GM19239 (cell line): ENCODE data around the gene NAA10.
A peak's percentile ranks its signal among the peaks of the same experiment; 100 is the strongest.

ENCODE experiments used
- DNase-seq: peaks from one replicate; pipeline ENCODE4 v3.0.0; 2011; ENCODE audit warnings: low spot score; ENCODE audit not compliant: insufficient read length
- FAIRE-seq: peaks from 2 replicates; lab custom pipeline; 2011; peaks lifted over from hg19 to GRCh38; lab: Jason Lieb, UNC

The NAA10 gene

DNA sequence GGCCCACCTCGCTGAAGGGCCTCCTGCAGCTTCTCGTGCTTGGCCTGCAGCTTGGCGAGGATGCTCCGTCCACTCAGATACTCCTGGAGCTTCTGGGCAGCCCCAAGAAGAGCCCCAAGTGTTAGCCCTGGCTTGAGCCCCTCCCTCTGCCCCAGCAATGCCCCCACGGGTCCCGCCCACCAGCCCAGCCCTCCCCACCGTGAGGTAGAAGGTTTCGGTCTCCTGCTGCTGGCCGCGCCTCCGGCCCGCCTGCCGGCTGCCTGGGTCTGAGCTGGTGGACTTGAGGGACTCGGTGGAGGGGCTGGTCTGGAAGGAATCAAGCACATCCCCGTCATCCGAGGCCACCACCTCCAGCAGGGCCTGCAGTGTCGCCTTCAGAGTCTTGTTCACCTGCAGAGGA is 21.6 kb downstream of the NAA10 start:
- no peak for DNase-seq

DNA sequence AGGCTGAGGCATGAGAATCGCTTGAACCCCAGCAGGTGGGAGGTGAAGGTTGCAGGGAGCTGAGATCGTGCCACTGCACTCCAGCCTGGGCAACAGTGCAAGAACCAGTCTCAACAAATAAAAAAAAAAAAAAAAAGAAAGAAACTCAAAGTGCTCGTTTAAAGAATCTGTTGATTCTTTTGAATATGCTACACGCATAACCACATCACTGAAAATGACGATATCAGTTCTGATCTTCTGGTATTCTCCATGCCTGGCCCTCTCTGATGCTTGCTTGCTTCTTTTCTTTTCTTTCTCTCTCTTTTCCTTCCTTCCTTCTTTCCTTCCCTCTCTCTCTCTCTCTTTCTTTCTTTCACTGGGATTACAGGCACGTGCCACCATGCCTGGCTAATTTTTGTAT is 23.0 kb downstream of the NAA10 start:
- no peak for DNase-seq
- FAIRE-seq: no peak

More for the DNA sequence above, 21.6 kb downstream of the NAA10 start:
- FAIRE-seq: no peak

DNA sequence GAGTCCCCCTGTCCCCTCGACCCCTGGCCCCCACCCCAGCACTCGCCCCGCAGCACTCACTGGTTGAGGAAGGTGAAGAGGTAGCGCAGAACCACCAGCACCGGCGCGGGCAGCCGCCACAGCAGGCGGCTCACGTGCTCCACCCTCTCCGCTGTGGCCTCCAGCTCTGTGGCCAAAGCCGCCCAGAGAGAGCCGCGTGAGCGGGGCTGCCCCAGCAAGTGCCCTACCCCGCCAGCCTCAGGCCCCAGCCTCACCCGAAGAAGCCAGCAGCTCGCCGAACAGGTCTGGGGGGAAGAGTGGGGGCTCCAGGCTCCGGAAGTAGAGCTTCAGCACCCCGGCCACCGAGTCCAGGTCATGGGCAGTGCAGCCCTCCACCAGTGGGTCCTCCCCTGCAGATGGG is 24.4 kb downstream of the NAA10 start:
- FAIRE-seq (no peak), DNase-seq (no peak)

DNA sequence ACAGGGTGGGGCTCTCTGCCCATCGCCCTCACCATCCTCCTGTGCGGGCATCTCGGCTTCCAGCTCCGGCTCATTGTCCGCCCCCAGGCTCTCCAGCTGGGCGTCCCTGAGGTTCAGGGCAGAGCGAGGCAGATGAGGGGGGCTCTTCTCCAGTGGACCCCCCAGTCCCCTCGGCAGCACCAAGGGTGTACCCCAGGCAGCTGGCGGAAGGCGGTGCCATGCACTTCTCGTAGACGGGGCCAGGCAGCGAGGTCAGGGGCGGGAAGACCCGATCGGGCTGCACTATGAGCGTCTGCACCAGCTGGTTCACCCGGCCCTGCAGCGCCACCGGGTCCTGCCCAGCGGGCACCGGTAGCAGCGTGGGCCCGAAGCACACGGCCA is 24.9 kb downstream of the NAA10 start:
- DNase-seq (no peak), FAIRE-seq (no peak)

DNA sequence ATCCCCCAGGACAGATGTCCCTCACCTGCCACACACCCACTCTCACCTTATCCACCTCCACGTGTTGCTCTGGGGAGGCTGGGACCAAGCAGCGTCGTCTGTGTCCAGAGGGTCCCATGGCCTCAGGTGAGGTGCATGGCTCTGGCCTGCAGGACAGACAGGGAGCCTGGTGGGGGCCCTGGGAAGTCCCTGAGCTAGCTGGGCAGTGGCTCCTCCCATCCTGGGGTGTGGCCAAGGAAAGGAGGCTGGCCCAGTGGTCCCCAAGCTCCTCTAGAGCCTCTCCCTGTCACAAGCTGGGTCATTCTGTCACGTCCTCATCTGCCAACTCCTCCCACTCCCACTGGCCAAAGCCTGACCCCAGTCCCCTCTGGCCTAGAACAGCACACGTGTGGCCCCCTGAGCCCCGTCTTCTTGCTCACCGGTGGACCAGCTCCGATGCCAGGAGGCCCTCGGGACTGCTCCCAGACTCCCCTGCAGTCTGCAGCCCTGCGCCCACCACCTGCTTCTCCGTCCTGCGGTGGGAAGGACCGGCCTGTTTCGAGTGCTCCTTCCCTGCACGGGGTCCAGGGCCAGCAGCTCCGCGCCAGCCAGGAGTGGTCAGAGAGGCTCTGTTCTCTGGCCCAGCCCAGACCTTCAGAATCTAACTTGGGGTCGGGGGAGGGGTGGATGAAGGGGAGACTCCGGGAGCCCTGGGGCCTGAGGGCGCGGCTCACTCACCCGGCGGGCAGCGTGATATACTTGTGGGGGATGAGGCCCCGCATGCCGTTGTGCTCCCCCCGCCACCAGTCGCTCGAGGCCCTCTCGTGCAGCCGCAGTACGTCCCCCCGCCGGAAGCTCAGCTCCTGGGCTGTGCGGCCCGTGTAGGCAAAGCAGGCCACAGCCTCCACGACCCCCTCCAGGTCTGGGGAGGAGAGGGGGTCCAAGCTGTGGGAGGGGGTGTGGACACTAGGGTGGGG is 25.5 kb downstream of the NAA10 start:
- no peak for FAIRE-seq
- no peak for DNase-seq

DNA sequence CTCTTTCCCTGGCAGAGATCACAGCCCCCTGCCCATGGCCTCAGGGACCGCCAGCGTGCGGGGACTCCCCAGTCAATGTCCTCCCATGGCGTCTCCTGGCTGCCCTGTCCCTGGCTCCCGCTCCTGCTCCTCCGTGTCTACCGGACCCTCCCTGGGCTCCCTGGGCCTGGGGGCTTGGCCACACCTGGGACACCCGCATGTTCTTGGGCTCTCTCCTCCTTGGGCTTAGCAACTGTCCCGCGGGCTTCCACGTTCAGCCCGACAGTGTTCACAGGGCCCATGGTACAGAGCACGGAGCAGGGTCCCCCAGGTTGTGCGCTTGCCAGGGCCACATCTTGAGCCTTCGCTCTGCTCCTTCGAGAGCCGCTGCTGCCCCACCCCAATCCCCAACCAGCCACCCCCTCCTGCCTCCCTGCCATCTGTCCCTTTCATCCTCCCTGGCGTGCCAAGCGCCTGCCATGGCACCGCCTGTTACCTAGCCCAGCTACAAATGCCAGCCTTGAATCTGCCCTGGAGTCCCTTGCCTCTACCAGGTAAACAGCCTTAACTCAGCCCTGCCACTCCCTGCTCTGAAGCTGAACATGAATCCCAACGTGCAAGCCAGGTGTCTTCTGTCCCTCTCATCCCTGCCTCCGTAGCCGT is 26.5 kb downstream of the NAA10 start:
- DNase-seq (no peak), FAIRE-seq (no peak)

DNA sequence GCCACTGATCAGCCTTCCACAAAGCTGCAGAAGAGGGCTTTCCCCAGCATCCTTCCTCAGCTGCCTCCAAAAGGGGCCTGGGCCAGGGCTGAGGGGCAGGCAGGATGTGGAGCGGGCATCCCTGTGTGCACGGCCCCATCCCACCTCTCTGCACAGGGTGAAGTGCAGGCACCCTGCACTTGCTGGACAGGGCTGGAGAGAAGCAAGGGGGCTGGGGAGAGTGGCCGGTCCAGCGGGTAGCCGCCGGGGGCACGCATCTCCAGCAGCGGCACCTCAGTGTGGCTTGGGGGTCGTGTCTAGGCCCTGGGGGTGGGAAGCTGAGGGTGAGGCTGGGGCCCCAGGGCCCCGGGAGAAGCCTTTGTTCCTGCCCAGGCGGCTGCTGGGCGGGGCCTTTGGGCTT is 27.4 kb downstream of the NAA10 start:
- FAIRE-seq (no peak), DNase-seq (no peak)

DNA sequence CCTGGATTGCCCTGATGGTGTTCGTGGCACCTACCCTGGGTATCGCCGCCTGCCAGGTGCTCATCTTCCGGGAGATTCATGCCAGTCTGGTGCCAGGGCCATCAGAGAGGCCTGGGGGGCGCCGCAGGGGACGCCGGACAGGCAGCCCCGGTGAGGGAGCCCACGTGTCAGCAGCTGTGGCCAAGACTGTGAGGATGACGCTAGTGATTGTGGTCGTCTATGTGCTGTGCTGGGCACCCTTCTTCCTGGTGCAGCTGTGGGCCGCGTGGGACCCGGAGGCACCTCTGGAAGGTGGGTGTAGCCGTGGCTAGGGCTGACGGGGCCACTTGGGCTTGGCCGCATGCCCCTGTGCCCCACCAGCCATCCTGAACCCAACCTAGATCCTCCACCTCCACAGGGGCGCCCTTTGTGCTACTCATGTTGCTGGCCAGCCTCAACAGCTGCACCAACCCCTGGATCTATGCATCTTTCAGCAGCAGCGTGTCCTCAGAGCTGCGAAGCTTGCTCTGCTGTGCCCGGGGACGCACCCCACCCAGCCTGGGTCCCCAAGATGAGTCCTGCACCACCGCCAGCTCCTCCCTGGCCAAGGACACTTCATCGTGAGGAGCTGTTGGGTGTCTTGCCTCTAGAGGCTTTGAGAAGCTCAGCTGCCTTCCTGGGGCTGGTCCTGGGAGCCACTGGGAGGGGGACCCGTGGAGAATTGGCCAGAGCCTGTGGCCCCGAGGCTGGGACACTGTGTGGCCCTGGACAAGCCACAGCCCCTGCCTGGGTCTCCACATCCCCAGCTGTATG is 28.5 kb downstream of the NAA10 start:
- DNase-seq: no peak
- FAIRE-seq: no peak

DNA sequence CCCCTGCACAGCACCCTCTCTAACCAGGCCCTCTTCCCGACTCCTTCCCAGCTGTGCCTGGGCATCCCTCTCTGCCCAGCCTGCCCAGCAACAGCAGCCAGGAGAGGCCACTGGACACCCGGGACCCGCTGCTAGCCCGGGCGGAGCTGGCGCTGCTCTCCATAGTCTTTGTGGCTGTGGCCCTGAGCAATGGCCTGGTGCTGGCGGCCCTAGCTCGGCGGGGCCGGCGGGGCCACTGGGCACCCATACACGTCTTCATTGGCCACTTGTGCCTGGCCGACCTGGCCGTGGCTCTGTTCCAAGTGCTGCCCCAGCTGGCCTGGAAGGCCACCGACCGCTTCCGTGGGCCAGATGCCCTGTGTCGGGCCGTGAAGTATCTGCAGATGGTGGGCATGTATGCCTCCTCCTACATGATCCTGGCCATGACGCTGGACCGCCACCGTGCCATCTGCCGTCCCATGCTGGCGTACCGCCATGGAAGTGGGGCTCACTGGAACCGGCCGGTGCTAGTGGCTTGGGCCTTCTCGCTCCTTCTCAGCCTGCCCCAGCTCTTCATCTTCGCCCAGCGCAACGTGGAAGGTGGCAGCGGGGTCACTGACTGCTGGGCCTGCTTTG is 29.2 kb downstream of the NAA10 start:
- DNase-seq (no peak), FAIRE-seq (no peak)

DNA sequence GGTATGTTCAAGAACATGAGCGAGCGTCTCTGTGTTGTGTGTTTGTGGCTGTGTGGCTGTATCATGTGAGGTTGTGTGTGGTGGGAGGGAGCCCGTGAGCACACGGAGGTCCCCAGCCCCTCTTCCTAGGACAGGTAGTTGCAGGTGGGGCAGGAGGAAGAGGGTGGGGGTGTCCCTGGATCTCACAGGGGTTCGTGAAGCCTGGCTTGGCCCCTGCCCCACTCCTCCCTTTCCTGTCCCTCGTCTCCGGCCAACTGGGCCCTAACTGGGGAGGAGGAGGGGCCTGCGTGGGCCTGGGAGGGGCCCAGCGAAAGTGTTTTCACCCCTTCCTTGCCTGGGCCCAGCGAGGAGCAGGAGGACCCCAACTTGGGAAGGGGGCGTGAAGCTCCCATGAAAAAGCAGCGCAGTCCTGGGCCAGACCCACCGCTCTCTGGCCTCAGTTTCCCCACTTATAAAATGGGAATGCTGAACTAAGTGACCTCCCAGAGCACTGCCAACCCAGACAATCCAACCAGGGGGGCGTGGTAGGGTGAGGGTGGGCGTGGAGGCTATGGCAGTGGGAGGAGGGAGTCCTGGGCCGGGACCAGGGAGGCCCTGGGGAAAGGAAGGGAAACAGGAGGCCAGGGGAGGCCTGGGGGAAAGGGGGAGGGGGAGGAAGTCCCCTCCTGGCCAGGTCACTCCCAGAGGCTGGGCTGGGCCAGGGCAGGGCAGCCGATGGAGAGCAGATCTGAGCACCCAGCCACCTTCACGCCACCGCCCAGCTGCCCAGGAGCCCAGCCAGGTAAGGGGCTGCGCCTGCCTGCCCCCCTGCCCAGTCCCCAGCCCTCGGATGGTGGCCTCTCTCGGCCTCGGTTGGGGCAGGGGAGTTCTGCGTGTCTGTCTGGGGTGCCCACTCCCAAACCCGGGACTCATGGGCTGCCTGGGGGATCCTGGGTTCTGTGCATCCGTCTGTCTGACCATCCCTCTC is 30.6 kb downstream of the NAA10 start, which contains the start of gene AVPR2:
Gene AVPR2 (plus strand): TSS at position 683 of the 967 bp plus-strand sequence. CDS start 473 bp downstream, outside the sequence.
- DNase-seq (no peak), FAIRE-seq (no peak)

DNA sequence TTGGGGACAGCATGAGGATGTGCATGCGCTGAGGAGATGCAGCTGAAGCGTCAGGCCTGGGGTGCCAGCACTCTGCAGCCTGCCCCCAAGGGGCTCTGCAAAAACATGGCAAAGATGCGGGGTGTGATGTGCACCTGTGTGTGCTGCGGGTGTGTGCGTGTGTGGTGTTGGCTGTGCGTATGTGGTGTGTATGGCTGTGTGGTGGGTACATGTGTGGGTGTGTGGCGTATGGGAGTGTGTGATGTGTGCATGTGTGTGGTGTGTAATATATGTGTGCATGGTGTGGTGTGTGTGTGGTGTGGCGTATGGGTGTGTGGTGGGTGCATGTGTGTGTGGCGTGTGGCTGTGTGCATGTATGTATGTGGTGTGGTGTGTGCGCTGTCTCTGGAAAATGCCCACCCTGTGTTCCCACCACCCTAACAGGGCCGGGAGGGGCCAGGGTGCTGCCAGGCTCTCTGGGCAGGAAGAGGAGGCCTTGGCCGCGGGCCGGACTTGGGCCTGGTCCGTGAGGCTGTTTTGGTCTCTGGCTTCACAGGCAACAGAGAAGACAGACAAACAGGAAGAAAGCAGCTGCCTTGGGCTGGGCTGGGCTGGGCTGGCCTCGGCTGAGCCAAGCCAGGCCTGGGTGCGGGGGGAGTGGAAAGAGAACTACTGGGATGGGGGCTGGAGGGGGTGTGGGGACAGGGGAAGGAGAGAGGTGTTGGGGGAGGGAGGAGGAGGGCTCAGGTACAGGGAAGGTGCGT is 31.4 kb downstream of the NAA10 start:
- DNase-seq (no peak), FAIRE-seq (no peak)

DNA sequence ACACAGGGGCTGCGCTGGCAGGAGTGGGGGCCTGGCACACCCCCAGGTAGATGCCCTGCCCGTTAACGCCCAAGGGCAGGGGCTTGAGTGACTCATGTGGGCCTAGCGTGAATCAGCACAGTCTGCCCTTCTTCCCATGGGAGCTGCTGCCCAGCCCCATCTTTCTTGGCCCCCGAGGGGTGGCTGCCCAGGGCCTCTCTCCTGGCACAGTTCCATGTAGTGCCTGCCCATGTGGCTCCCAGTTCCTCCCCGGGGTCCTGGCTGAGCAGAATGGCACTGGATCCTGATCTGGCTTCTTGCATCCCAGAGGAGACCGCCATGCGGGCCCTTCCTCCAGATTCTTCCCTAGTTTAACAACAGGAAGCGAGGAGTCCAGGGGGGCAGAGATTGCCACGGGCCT is 32.5 kb downstream of the NAA10 start:
- FAIRE-seq (no peak), DNase-seq (no peak)

DNA sequence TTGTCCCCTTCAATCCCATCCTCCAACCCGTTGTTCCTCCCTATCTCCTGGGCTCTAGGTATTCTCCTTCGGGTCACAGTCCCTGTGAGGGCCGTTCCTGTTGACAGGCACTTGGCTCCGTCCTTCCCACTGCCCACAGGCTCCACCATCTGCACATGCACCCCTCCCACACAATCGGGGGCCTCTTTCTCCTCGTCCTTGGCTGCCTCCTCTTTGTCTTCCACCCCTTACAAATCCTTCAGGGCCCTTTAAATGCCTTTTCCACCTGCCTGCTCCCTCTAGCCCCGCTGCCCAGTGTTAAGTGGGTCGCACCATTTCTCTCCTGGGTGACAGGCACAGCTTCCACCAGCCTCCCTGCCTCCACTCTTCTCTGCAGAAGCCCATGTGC is 33.1 kb downstream of the NAA10 start:
- FAIRE-seq (no peak), DNase-seq (no peak)

DNA sequence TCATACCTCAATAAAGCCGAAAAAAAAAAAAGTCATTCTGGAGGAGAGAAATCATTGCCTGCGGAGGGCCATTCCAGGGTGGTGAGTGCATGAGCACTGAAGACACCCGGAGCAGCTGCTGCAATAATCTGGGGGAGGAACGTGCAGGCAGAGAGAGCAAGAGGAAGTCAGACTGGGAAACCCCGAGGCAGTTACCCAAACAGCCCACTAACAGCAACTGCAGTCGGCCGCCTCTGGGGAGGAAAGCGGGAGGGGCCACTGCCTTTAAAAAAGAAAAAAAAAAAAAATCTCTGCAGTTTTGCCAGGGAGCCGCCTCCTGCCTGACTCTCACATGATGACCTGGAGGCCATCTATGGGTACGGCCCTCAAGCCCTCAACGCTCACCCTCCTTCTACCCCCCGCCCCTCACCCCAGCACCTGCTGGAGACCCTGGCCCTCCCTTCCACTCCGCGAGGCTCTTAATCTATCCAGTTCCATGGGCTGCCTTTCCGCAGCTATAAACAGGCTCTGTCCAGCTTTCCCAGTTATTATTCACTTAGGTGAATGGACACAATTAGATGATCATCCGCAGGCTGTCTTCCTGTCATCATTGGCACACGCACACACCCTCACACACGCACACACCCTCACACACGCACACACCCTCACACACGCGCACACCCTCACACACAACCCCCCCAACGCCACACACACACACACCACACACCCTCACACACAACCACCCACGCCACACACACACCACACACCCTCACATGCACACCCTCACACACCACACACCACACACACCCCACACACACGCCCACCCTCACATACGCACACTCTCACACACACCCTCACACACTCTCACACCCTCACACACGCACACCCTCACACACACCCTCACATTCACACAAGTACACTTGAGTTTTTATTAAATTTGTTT is 33.7 kb downstream of the NAA10 start:
- FAIRE-seq (peak; percentile 60), DNase-seq (peak; percentile 62)

DNA sequence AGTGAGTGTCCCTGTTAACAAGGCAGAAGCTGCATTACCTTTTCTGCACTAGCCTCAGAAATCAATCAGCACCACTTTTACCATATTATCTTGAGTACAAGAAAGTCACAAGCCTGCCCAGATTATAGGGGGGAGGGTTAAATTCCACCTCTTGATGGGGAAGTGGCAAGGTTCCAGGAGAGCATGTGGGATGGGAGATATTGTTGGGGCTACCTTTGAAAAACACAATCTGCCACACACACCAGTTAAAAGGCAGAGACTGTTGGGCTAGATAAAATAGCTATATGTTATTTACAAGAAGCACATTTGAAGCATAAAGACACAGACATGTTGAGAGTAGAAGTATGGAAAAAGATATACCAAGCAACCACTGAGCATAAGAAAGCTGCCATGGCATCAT is 36.9 kb downstream of the NAA10 start:
- FAIRE-seq: no peak

DNA sequence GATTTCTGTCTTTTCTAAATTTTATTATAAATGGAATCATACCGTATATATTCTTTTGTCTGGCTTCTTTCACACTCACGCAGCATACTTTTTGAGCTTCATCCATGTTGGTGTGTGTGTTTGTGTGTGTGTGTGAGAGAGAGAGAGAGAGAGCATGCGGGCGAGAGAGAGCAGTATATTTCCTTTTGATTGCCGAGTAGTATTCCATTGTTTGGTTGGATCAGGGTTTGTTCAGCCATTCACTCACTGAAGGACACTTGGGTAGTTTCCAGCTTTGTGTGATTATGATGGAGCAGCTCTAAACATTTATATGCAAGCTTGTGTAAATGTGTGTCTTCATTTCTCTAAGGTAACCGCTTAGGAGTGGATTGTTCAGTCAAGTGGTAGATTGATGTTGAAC is 45.7 kb downstream of the NAA10 start:
- DNase-seq (no peak), FAIRE-seq (no peak)

More for the DNA sequence above, 36.9 kb downstream of the NAA10 start:
- no peak for DNase-seq

DNA sequence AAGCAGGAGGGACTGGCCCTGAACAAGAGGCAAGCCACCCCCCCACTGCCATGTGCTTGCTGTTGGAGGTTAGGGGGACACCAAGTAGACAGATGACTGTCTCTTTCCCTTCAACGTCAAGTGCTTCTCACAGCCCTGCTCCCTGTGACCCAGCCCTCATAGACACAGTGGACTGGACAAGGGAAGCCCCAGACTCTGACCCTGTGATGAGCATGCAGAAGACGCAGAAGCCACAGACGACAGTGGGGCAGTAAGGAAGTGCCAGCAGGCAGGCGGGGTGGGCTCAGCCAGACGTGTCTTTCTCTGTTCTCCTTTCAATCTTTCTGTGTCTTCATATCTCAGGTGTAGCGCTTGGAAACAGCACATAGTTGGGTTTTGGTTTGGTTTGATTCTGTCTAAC is 46.5 kb downstream of the NAA10 start:
- peak; percentile 77 for FAIRE-seq
- DNase-seq: no peak
